IMR-90 (cell line): ENCODE results near the gene KHDRBS1. TPM values are rescaled to one million over a fixed set of nuclear protein-coding genes. Genes with fewer than 3 reads are reported as not detected.

Source experiments
- ATAC-seq: fragments of 200-7000 bp; cut with Tn5 transposase; 2 replicates; pipeline ENCODE4 v1.9.1; 2020; ENCODE audit warnings: low read depth, mild to moderate bottlenecking, moderate library complexity
- BruUV-seq: library from RNA; stranded (reverse); fragments of 400-500 nt; replicated peaks from 2 replicates; lab custom pipeline; 2021; lab: Mats Ljungman, UMichigan
- CTCF ChIA-PET: fragments of 300-600 bp; formaldehyde crosslinking; extraction: SDS; loops from one replicate; lab custom pipeline; 2021; ENCODE audit warnings: antibody characterized with exemption; lab: Yijun Ruan, JAX
- POLR2A ChIA-PET: fragments of 300-600 bp; sonication (Branson Sonifier 250); formaldehyde crosslinking; loops from one replicate; lab custom pipeline; 2022; ENCODE audit warnings: antibody characterized with exemption; ENCODE audit not compliant: unreplicated experiment; lab: Charles Lee
- DNase-seq: peaks from one replicate; pipeline ENCODE4 v3.0.0; 2013
- H2AFZ ChIP-seq: replicated peaks from 2 replicates; pipeline ENCODE3; 2013; ENCODE audit warnings: low read length, mild to moderate bottlenecking; ENCODE audit not compliant: poor library complexity
- H2AK5ac ChIP-seq: 2 replicates; pipeline ENCODE4 v1.6.1; 2013; ENCODE audit warnings: low read depth, low read length, inconsistent platforms
- H2AK9ac ChIP-seq: replicated peaks from 2 replicates; pipeline ENCODE3; 2013; ENCODE audit warnings: mild to moderate bottlenecking, low read depth, low read length, moderate library complexity; ENCODE audit not compliant: poor library complexity
- H2BK120ac ChIP-seq: 2 replicates; pipeline ENCODE4 v1.6.1; 2013; ENCODE audit warnings: low read depth, low read length, inconsistent platforms
- H2BK15ac ChIP-seq: 3 replicates; pipeline ENCODE4 v1.6.1; 2013; ENCODE audit warnings: low read depth, low read length, inconsistent platforms
- H2BK20ac ChIP-seq: 2 replicates; pipeline ENCODE4 v1.6.1; 2013; ENCODE audit warnings: low read depth, mild to moderate bottlenecking, inconsistent platforms, low read length, moderate library complexity
- H2BK5ac ChIP-seq: 2 replicates; pipeline ENCODE4 v1.6.1; 2013; ENCODE audit warnings: mild to moderate bottlenecking, low read depth, low read length, inconsistent platforms; ENCODE audit not compliant: poor library complexity, severe bottlenecking
- H3K14ac ChIP-seq: replicated peaks from 2 replicates; pipeline ENCODE4 v1.6.1; 2013; ENCODE audit warnings: low read depth, low read length, inconsistent platforms
- H3K18ac ChIP-seq: 2 replicates; pipeline ENCODE4 v1.6.1; 2013; ENCODE audit warnings: low read depth, low read length, control low read depth
- H3K23ac ChIP-seq: 2 replicates; pipeline ENCODE4 v1.6.1; 2013; ENCODE audit warnings: low read depth, low read length, inconsistent platforms
- H3K27ac ChIP-seq: 2 replicates; pipeline ENCODE4 v1.5.1; 2013; ENCODE audit warnings: mild to moderate bottlenecking, control low read depth, low read length; ENCODE audit not compliant: insufficient read depth
- H3K27me3 ChIP-seq: 2 replicates; pipeline ENCODE4 v1.6.1; 2013; ENCODE audit warnings: low read length; ENCODE audit not compliant: control insufficient read depth, insufficient read depth
- H3K36me3 ChIP-seq: 2 replicates; pipeline ENCODE4 v1.6.1; 2013; ENCODE audit warnings: low read length, mixed read lengths; ENCODE audit not compliant: control insufficient read depth, insufficient read depth
- H3K4ac ChIP-seq: 2 replicates; pipeline ENCODE4 v1.6.1; 2013; ENCODE audit warnings: low read depth, low read length, inconsistent platforms
- H3K4me1 ChIP-seq: 2 replicates; pipeline ENCODE4 v1.6.1; 2013; ENCODE audit warnings: low read length, mixed read lengths; ENCODE audit not compliant: control insufficient read depth, insufficient read depth
- H3K4me2 ChIP-seq: 2 replicates; pipeline ENCODE4 v1.6.1; 2013; ENCODE audit warnings: low read depth, mild to moderate bottlenecking, control low read depth, low read length, moderate library complexity
- H3K4me3 ChIP-seq: 2 replicates; pipeline ENCODE4 v1.5.1; 2013; ENCODE audit warnings: low read depth, mild to moderate bottlenecking, control low read depth, low read length, moderate library complexity; ENCODE audit not compliant: insufficient read depth
- H3K56ac ChIP-seq: 2 replicates; pipeline ENCODE4 v1.6.1; 2013; ENCODE audit warnings: low read length, inconsistent platforms; ENCODE audit not compliant: insufficient read depth; ENCODE audit errors: extremely low read depth
- H3K79me1 ChIP-seq, 2 experiments: 2 replicates each; pipeline ENCODE4 v1.6.1; 2013; ENCODE audit warnings: low read length in 2 of 2, inconsistent platforms in 1 of 2, low read depth in 1 of 2
- H3K9ac ChIP-seq: 2 replicates; pipeline ENCODE4 v1.6.1; 2013; ENCODE audit warnings: low read depth, low read length, control low read depth
- H3K9me1 ChIP-seq: 2 replicates; pipeline ENCODE4 v1.6.1; 2013; ENCODE audit warnings: low read length, inconsistent platforms; ENCODE audit not compliant: insufficient read depth
- H3K9me3 ChIP-seq: 2 replicates; pipeline ENCODE4 v1.6.1; 2013; ENCODE audit warnings: low read length; ENCODE audit not compliant: control insufficient read depth, insufficient read depth
- H4K20me1 ChIP-seq: 2 replicates; pipeline ENCODE4 v1.6.1; 2013; ENCODE audit warnings: low read length, inconsistent platforms; ENCODE audit not compliant: insufficient read depth
- H4K5ac ChIP-seq: 2 replicates; pipeline ENCODE4 v1.6.1; 2013; ENCODE audit warnings: mild to moderate bottlenecking, low read depth, low read length, control low read depth
- H4K8ac ChIP-seq, 2 experiments: 2 replicates each; pipeline ENCODE4 v1.6.1; 2013; ENCODE audit warnings: low read depth in 2 of 2, low read length in 2 of 2, control low read depth in 1 of 2, inconsistent platforms in 1 of 2
- H4K91ac ChIP-seq: 2 replicates; pipeline ENCODE4 v1.6.1; 2013; ENCODE audit warnings: low read depth, low read length, inconsistent platforms; ENCODE audit not compliant: insufficient read depth
- BHLHE40 ChIP-seq: fragments of 150-350 bp; IDR thresholded peaks from 2 replicates; pipeline ENCODE4 v1.6.1; 2016; ENCODE audit warnings: mild to moderate bottlenecking, low read depth, low read length
- CEBPB ChIP-seq: IDR thresholded peaks from 2 replicates; pipeline ENCODE4 v1.6.1; 2012; ENCODE audit warnings: low read depth, low read length, improper control_type of control experiment
- CHD1 ChIP-seq: IDR thresholded peaks from 2 replicates; pipeline ENCODE4 v1.6.1; 2012; ENCODE audit warnings: low read depth, low read length, improper control_type of control experiment
- FOS ChIP-seq: fragments of 150-350 bp; IDR thresholded peaks from 2 replicates; pipeline ENCODE4 v1.6.1; 2016; ENCODE audit warnings: low read depth, low read length
- MAFK ChIP-seq: IDR thresholded peaks from 2 replicates; pipeline ENCODE4 v1.6.1; 2012; ENCODE audit warnings: low read depth, low read length, improper control_type of control experiment
- MAZ ChIP-seq: IDR thresholded peaks from 2 replicates; pipeline ENCODE4 v1.6.1; 2012; ENCODE audit warnings: low read depth, mild to moderate bottlenecking, low read length, improper control_type of control experiment, moderate library complexity, borderline replicate concordance
- MXI1 ChIP-seq: IDR thresholded peaks from 2 replicates; pipeline ENCODE4 v1.6.1; 2012; ENCODE audit warnings: low read depth, mild to moderate bottlenecking, low read length, moderate library complexity, borderline replicate concordance
- NFE2L2 ChIP-seq: fragments of 150-350 bp; IDR thresholded peaks from 2 replicates; pipeline ENCODE4 v1.6.1; 2016; ENCODE audit warnings: low read depth, mild to moderate bottlenecking, low read length
- POLR2A ChIP-seq: IDR thresholded peaks from 2 replicates; pipeline ENCODE4 v1.6.1; 2012; ENCODE audit warnings: mild to moderate bottlenecking, low read depth, low read length
- RAD21 ChIP-seq: IDR thresholded peaks from 2 replicates; pipeline ENCODE4 v1.6.1; 2012; ENCODE audit warnings: low read length, improper control_type of control experiment
- RFX5 ChIP-seq: IDR thresholded peaks from 2 replicates; pipeline ENCODE4 v1.8.0; 2012; ENCODE audit warnings: low read depth, mild to moderate bottlenecking, low read length, moderate library complexity
- SMC3 ChIP-seq: fragments of 150-350 bp; IDR thresholded peaks from 2 replicates; pipeline ENCODE4 v1.6.1; 2016; ENCODE audit warnings: low read depth, mild to moderate bottlenecking, antibody characterized with exemption, low read length, moderate library complexity
- WGBS, 2 experiments: methylation state at CpG; one replicate each; pipeline versions ENCODE4 v1.1.5 to v1.1.7; 2013; ENCODE audit warnings: missing lambda C conversion rate in 2 of 2; ENCODE audit not compliant: insufficient read length in 1 of 2; ENCODE audit errors: extremely low coverage in 2 of 2; 5-methylcytosine and 5-hydroxymethylcytosine counted together
- dilution Hi-C: fragments of 300-500 bp; cut with HindIII; formaldehyde crosslinking; loops from one replicate; pipeline ENCODE4 v1.14.3; 2018; ENCODE audit warnings: low sequenced_read_pairs; ENCODE audit not compliant: unreplicated experiment
- in situ Hi-C: fragments of 300-500 bp; cut with MboI; formaldehyde crosslinking; loops from 3 replicates; pipeline ENCODE4 v1.14.3; 2019; ENCODE audit warnings: low sequenced_read_pairs, inconsistent platforms, mixed read lengths
- intact Hi-C: fragments of 100-400 bp; cut with micrococcal nuclease; formaldehyde crosslinking; loops from 2 replicates; pipeline ENCODE4 v1.10.0; 2022
- polyA plus RNA-seq, 3 experiments: library from polyadenylated mRNA; depleted of rRNA; stranded (reverse); fragments of >200 nt; gene quantifications; 2 replicates each; pipeline ENCODE4 v1.2.3, GENCODE V29; 2012; ENCODE audit warnings: low replicate concordance in 1 of 3
- total RNA-seq: library from RNA; depleted of rRNA; stranded (reverse); fragments of >200 nt; gene quantifications from 2 replicates; pipeline ENCODE4 v1.2.3, GENCODE V29; 2012
- TF ChIP-seq, protein P1 (sequence below): fragments of 150-350 bp; IDR thresholded peaks from 2 replicates; pipeline ENCODE4 v1.6.1; 2017; ENCODE audit warnings: mild to moderate bottlenecking, antibody characterized with exemption, low read length, low read depth
- TF ChIP-seq, protein P2 (sequence below): fragments of 150-350 bp; IDR thresholded peaks from 2 replicates; pipeline ENCODE4 v1.6.1; 2016; ENCODE audit warnings: low read depth, mild to moderate bottlenecking, low read length, moderate library complexity, borderline replicate concordance

The KHDRBS1 gene
- total and polyA plus RNA-seq, 2 of the 4 experiments (the other 2 are of a cell fraction) = 33.7 to 67.6 TPM

DNA sequence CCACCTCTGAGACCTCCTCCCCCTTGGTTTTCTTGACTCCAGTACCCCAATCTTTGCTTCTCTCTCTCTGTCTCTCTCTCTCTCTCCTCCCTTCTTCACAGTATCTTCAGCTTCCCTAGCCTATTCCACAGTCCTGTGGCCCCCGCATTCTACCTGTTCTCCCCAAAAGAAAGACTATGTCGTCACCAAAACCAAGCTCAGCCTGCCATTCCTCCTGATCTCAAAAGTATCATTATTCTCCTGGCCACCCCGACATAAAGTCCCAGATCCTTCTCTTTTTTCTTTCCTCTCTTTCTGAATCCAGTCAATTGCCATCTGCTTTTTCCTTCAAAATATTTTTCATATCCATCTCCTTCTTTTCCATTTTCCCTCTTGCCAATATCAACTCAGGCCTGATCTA lies 23.7 kb upstream of the KHDRBS1 start:
- H2AK5ac ChIP-seq = no peak overlapping the region
- BruUV-seq = no TSS peak
- no peak overlapping the region for H2AFZ ChIP-seq
- H3K9me1 ChIP-seq = peaks cover 3% of the 10 kb centered on the region; the same call in 1 of the 2 replicates
- no peak overlapping the region for H4K5ac ChIP-seq
- H3K36me3 ChIP-seq = no peaks in the 10 kb centered on the region
- no peak overlapping the region for H3K27ac ChIP-seq
- intact Hi-C loops = no loop called here
- no peak overlapping the region for H2BK20ac ChIP-seq
- H3K14ac ChIP-seq = no peak overlapping the region
- H4K20me1 ChIP-seq = no peaks in the 10 kb centered on the region
- H3K4me2 ChIP-seq = no peak overlapping the region
- H3K9ac ChIP-seq = no peak overlapping the region
- H4K91ac ChIP-seq = no peak overlapping the region
- TF ChIP-seq BHLHE40 = no peak
- TF ChIP-seq MAFK = no peak
- TF ChIP-seq, protein P1, sequence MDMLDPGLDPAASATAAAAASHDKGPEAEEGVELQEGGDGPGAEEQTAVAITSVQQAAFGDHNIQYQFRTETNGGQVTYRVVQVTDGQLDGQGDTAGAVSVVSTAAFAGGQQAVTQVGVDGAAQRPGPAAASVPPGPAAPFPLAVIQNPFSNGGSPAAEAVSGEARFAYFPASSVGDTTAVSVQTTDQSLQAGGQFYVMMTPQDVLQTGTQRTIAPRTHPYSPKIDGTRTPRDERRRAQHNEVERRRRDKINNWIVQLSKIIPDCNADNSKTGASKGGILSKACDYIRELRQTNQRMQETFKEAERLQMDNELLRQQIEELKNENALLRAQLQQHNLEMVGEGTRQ = no peak
- no peak for TF ChIP-seq MXI1
- TF ChIP-seq MAZ = no peak
- TF ChIP-seq CEBPB = no peak
- TF ChIP-seq, protein P2, sequence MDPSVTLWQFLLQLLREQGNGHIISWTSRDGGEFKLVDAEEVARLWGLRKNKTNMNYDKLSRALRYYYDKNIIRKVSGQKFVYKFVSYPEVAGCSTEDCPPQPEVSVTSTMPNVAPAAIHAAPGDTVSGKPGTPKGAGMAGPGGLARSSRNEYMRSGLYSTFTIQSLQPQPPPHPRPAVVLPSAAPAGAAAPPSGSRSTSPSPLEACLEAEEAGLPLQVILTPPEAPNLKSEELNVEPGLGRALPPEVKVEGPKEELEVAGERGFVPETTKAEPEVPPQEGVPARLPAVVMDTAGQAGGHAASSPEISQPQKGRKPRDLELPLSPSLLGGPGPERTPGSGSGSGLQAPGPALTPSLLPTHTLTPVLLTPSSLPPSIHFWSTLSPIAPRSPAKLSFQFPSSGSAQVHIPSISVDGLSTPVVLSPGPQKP = no peak
- TF ChIP-seq SMC3 = no peak
- TF ChIP-seq CHD1 = no peak
- no peak for TF ChIP-seq RAD21
- TF ChIP-seq NFE2L2 = no peak
- no peak for TF ChIP-seq RFX5
- TF ChIP-seq POLR2A = no peak
- TF ChIP-seq FOS = no peak
- H3K27me3 ChIP-seq = peaks cover 4% of the 10 kb centered on the region
- H2BK15ac ChIP-seq = no peak overlapping the region
- H2AK9ac ChIP-seq = no peak overlapping the region
- ATAC-seq (no peak), DNase-seq (no peak)
- no peaks in the 10 kb centered on the region; a peak in 1 of 4 replicates for H3K79me1 ChIP-seq
- no peak overlapping the region for H3K23ac ChIP-seq
- in situ Hi-C loops = loop anchor here (25.0 kb wide), 1 partner anchor 103 kb away; no protein-coding TSS in a partner anchor
- H4K8ac ChIP-seq = no peak overlapping the region
- no peak overlapping the region for H3K4ac ChIP-seq
- H3K4me1 ChIP-seq = peaks cover 2% of the 10 kb centered on the region
- H3K4me3 ChIP-seq = no peak overlapping the region
- no peaks in the 10 kb centered on the region for H3K9me3 ChIP-seq
- H2BK5ac ChIP-seq = no peak overlapping the region
- 73% methylated on average over 2 of the region's 3 CpGs; no CpG with 5 or more reads in 1 of the 2 experiments for WGBS, 2 experiments
- H2BK120ac ChIP-seq = no peak overlapping the region
- H3K56ac ChIP-seq = no peak overlapping the region
- ChIA-PET POLR2A (no interaction called here), CTCF (interaction anchor here (0.8 kb wide), 1 partner anchor 17 kb away, joined by 3 read pairs; no protein-coding TSS in a partner anchor)
- dilution Hi-C loops = no loop called here
- H3K18ac ChIP-seq = no peak overlapping the region
